22Rv1 (cell line): ENCODE measurements around the gene KXD1.

Experiments used
- ZFX ChIP-seq: fragments of 450-650 bp; IDR thresholded peaks from 2 replicates; pipeline ENCODE4 v1.6.1; 2017; ENCODE audit warnings: antibody characterized with exemption, borderline replicate concordance
- TF ChIP-seq, protein P1 (sequence below): fragments of 450-650 bp; IDR thresholded peaks from 2 replicates; pipeline ENCODE4 v1.5.1; 2017; ENCODE audit warnings: mild to moderate bottlenecking

DNA sequence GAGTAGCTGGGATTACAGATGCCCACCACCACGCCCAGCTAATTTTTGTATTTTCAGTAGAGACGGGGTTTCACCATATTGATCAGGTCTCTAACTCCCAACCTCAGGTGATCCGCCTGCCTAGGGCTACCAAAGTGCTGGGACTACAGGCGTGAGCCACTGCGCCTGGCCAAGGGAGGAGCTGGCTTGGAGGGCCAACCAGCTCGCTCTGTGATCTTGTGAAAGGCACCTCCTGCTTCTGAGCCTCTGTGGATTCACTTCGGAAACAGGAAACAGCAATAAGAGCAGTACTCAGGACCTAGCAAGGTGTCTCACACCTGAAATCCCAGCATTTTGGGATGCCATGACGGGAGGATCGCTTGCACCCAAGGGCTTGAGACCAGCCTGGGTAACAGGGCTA lies 33.8 kb upstream of the KXD1 start:
- TF ChIP-seq, protein P1, sequence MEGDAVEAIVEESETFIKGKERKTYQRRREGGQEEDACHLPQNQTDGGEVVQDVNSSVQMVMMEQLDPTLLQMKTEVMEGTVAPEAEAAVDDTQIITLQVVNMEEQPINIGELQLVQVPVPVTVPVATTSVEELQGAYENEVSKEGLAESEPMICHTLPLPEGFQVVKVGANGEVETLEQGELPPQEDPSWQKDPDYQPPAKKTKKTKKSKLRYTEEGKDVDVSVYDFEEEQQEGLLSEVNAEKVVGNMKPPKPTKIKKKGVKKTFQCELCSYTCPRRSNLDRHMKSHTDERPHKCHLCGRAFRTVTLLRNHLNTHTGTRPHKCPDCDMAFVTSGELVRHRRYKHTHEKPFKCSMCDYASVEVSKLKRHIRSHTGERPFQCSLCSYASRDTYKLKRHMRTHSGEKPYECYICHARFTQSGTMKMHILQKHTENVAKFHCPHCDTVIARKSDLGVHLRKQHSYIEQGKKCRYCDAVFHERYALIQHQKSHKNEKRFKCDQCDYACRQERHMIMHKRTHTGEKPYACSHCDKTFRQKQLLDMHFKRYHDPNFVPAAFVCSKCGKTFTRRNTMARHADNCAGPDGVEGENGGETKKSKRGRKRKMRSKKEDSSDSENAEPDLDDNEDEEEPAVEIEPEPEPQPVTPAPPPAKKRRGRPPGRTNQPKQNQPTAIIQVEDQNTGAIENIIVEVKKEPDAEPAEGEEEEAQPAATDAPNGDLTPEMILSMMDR = no peak
- no peak for TF ChIP-seq ZFX
